Stimulated activated CD4-positive, alpha-beta T cell treated with anti-CD3 and anti-CD28 coated beads, Interleukin-1b, Interleukin-23, amount 100 ng/mL, for 24 hours (primary cell): ENCODE data around the gene PFDN5.
"Not testable (repeated sequence)": the region's sequence is repeated elsewhere in the genome, so short reads cannot be mapped to it uniquely, and the experiment has no call there.

Experiments used
- DNase-seq, 4 experiments: peaks; one replicate each; pipeline ENCODE4 v3.0.0-alpha.2; 2020; ENCODE audit warnings: low read depth in 4 of 4, low spot score in 1 of 4

Gene PFDN5

DNA sequence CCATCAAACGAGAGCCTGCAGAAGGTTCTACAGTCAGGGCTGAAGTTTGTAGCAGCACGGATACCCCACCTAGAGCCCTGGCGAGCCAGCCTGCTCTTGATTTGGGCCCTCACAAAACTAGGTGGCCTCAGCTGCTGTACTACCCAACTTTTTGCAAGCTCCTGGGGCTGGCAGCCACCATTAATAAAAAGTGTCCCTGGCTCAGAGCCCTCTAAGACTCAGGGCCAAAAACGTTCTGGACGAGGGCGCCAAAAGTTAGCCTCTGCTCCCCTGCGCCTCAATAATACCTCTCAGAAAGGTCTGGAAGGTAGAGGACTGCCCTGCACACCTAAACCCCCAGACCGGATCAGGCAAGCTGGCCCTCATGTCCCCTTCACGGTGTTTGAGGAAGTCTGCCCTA lies 8.9 kb upstream of the PFDN5 start:
- no peak for DNase-seq

DNA sequence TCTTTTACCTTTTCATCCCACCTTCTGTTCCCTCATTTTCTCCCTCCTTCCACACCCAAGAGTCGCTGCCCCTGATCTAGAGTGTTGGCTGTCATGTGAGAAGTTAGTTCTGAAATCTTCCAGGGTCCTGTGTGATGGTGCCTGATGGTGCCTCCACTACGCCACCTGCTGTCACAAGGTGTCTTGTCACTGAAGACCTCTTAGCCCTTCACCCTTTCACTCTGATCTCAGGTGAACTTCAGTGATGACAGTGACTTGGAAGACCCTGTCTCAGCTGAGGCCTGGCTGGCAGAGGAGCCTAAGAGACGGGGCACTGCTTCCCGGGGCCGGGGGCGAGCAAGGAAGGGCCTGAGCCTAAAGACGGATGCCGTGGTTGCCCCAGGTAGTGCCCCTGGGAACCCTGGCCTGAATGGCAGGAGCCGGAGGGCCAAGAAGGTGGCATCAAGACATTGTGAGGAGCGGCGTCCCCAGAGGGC lies 7.6 kb upstream of the PFDN5 start:
- DNase-seq, result peak; percentile 36 to 53 (median 46)

- DNase-seq, result no peak
Observed at GRCh38 chr12:53288322-53288721, 7.0 kb upstream of the PFDN5 start.

GRCh38 chr12:53289891-53290290 lies 5.5 kb upstream of the PFDN5 start:
- no peak for DNase-seq

GRCh38 chr12:53290661-53291060 lies 4.7 kb upstream of the PFDN5 start:
- no peak for DNase-seq

- no peak for DNase-seq
Observed at GRCh38 chr12:53292426-53292825, 2.9 kb upstream of the PFDN5 start.

DNA sequence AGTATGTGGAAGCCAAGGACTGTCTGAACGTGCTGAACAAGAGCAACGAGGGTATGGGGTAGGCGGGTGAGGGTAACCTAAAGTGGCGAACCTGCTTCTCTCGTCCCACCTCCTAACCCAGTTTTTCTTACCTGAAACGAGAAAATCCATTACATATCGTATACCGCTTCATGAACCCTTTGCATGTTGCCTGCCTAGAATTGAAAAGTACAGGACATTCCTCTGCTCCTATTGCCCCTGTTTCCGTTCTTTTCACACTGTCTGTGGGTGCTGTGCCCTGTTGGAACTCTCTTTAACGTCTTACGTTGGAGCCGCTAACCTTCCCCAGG lies 513 bp downstream of the PFDN5 start:
- no peak for DNase-seq

GRCh38 chr12:53297106-53297505 lies 1.8 kb downstream of the PFDN5 start:
- not testable (repeated sequence) for DNase-seq

GRCh38 chr12:53298164-53298563 lies 2.8 kb downstream of the PFDN5 start:
- no peak for DNase-seq

- peak in 3 of 4 experiments; percentile 17 to 36 (median 20) for DNase-seq
Observed at GRCh38 chr12:53299101-53299453, 3.7 kb downstream of the PFDN5 start.

DNA sequence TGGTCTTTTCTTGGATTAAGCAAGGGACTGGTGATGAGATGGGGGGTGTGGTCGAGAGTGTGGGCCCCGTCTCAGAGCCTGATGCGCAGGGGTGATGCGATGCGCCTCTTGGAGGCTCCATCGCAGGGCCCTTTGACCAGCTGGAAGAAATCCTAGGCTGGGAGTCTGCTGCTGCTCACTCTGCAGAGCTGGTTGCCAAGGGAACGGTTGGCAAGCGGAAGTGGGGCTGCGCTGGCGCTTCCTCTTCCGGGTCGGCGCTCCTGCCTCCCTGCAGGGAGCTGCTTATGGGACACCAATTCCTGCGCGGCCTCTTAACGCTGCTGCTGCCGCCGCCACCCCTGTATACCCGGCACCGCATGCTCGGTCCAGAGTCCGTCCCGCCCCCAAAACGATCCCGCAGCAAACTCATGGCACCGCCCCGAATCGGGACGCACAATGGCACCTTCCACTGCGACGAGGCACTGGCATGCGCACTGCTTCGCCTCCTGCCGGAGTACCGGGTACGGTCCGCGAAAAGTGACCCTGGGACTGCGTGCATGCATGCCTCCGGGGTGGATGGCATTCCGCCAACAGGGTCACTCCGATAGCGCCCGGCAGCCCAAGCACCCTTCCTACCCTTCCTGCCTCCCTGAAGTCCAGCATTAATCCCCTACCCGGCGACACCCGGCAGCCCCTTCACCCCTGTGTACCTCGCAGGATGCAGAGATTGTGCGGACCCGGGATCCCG lies 4.3 kb downstream of the PFDN5 start, which contains the start of gene MYG1:
Gene MYG1 (plus strand): TSS at position 242 of the 727 bp plus-strand sequence. CDS start 43 bp downstream, at position 285.
- DNase-seq, result peak; percentile 46 to 83 (median 68)

DNA sequence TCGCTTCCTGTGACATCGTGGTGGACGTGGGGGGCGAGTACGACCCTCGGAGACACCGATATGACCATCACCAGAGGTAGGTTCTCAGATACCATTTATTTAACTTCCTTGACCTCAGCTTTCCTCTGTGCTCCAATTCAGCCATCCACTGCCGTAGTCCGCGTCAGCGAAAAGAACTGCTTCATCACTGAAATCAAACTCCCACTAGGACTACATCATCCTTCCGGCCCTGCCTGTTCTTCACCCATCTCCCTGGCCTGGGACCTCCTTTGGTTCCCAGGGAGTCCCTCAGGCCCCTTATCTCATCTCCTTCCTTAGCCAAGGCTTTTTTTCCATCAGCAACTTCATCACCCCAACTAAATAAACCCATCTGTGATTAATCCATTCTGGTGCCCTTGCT lies 4.8 kb downstream of the PFDN5 start:
- peak in 2 of 4 experiments; percentile 7 to 22 for DNase-seq

DNA sequence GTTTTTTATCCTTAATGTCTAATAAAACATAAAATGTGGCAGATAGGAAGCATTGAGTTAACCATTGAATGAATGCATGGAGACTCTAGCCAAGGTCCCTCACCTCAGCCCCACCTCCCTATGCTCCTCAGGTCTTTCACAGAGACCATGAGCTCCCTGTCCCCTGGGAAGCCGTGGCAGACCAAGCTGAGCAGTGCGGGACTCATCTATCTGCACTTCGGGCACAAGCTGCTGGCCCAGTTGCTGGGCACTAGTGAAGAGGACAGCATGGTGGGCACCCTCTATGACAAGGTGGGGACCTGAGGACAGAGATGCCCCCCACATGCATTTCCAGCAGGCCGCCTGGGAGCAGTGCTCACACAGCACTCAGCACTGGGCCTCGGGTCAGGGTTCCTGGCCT lies 7.6 kb downstream of the PFDN5 start:
- DNase-seq, result no peak

DNA sequence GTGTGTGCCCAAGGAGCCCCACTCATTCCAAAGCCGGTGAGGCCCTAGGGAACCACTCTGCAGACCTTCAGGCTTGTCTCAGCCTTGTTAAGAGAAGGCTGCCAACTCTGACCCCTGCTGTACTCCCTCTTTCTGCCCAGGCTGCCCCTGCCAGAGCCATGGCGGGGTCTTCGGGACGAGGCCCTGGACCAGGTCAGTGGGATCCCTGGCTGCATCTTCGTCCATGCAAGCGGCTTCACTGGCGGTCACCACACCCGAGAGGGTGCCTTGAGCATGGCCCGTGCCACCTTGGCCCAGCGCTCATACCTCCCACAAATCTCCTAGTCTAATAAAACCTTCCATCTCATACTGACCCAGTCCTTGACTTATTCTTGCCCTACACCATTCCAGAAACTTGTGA lies 11.5 kb downstream of the PFDN5 start:
- DNase-seq, result no peak

DNA sequence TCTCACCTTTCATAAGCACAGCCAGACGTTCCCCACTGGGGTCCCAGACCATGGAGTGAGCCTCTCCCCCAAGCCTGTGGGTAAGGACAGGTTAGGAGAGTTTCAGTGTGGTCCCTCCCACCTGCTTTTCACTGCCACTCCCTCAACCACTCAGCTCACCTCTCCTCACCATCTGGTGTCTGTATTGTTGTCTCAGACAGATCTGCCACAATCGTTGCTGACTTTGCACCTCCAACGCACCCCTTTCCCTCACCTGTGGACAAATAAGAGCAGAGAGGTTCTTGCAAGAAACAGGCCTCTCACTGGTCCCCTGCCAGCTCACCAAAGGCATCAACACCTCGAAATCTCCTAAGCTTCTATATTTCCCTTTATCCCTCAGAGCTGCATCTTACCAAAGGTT lies 12.9 kb downstream of the PFDN5 start:
- DNase-seq, result no peak

DNA sequence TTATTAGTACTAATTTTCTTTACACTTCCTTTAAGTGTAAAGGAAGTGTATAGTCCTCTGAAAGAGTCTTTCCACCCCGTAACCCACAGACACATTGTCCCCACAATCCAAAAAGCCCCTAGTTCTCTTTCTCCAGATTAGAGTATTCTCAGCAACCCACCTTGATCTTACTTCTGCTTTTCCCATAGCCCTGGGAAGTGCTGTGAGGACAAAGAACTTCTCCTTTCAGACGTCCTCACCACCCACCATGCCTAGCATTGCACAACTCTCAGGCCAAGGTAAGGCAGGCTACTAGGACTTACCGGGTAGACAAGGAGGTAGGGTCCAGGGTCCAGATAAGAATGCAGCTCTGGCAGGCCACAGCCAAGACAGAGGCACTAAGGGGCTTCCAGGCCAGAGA lies 18.7 kb downstream of the PFDN5 start:
- no peak for DNase-seq

DNA sequence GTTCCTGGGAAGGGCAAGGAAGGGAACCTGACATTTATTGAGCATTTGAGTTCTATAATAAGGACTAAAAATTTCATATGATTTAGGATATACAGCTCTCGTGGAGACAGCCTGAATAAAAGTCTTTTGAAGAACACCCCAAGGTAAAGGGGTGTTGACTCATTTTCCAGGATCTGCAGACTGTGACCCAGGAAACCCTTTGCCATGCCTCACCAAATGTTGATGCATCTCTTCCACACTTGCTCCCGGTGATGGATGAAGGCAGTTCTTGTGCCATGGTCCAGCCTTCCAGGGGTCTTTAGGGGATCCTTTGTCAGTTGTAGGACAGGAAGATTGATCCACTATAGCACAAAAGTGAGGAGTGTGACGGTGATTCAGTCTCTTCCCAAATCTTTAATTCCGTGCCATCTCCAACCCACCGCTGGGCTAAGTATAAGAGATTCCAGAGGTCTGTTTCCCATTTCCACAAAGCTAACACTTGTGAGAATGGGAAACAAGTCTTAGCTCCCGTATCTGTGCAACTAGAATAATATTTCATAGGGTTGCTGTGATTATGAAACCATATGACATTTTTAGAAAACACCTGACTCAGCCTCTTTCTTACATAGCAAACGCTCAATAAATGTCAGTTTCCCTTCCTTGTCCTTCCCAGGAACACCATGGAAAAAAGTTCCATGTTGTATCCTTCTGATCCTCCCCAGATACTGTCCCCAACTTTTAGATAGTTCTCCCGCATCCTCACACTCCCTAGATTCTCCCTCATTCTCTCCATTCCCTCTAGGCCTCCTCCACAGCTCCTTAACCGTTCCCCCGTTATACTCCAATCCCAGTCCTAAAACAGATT lies 25.2 kb downstream of the PFDN5 start:
- DNase-seq, result no peak

DNA sequence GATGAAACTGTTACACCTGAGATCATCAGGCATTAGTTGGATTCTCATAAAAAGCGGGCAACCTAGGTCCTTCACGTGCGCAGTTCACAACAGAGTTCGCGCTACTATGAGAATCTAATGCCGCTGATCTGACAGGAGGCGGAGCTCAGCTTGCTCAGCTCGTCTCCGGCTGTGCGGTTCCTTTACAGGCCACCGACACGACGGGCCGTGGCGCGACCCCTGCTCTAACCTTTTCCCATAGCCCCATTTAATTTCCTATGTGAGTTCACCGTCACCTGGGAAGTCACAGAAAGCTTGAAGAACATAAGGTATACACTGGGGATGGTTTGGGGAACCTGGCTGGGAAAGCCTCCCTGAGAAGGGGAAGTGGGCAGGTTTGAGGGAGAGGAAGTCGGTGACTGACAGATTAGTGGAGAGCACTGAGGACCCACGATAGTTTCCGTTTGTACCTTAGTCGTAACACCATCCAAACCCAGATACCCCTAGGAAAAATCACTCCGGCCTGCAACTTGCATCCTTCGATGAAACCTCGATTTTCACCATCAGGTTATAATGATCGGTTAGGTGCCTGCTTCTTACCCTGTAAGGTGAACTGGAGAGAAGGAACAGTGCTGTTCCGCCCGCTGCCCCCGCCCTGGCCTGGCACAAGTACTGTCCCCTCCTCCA lies 28.9 kb downstream of the PFDN5 start:
- DNase-seq, result peak in 2 of 4 experiments; percentile 42 to 45

- DNase-seq, result peak; percentile 71 to 90 (median 76)
Observed at GRCh38 chr12:53324779-53325510, 29.6 kb downstream of the PFDN5 start.

DNA sequence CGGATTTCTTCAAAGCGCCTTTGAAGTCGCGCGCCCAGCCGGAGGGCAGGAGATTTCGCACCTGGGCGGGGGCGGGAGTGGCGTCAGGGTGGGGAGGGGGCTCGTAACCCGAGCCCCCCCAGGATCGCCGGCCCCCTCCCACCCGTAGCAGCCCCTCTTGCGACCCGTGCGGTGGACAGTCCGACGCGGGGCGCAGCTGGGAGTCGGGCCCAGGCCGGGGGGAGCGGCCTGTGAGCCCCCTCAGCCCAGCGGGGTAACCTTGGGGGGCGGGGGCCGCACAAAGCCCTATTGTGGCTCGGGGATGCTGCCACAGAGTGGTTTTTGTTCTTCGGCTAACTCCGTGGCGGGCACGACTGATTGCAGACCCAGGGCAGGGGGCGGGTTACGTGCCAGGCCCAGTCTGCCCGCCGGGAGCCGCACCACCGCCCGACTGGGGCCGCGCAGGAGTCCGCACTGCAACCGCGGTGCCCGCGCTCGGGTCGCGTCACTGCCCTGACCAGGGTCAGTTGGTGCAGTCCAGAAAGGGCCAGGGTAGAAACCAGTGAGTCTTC lies 30.2 kb downstream of the PFDN5 start:
- DNase-seq, result no peak
